SH-SY5Y (cell line): Measurements from ENCODE around the gene BMPR1A.

Experiments used
- GATA2 ChIP-seq: IDR thresholded peaks from 2 replicates; pipeline ENCODE4 v1.6.1; 2011; ENCODE audit warnings: mild to moderate bottlenecking, low read depth, low read length
- GATA3 ChIP-seq: IDR thresholded peaks from 2 replicates; pipeline ENCODE4 v1.6.1; 2011; ENCODE audit warnings: low read depth, mild to moderate bottlenecking, low read length, moderate library complexity

DNA sequence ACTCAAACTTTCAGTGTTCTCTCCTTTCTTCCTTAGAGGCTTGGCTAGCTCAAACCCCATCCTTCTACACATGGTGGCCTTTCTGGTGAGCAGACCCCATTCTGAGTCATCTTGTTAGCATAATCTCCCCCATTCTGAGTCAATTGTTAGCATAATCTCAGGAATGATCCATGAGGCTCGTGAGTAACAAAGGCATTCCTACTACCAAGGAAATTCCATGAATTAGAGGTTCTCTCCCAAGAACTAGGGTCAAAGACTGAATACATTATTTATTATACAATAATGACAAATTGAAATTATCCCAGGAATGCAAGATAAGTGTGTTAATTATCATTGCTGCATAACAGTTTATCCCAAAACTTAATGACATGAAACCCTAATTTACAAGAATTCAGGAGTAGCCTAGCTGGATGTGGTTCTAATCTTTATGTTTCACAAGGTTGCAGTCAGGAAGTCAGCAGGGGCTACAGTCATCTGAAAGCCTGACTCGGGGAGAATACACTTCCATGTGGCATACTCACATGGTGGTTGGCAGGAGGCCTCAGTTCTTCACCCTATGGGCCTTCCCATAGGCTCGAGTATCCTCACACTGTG, 100.8 kb downstream of the BMPR1A start:
- TF ChIP-seq GATA2 (no peak), GATA3 (no peak)
